ENCODE results near the gene CYB5RL.
"Not testable (repeated sequence)": the region's sequence is repeated elsewhere in the genome, so short reads cannot be mapped to it uniquely, and the experiment has no call there.

The CYB5RL gene

DNA sequence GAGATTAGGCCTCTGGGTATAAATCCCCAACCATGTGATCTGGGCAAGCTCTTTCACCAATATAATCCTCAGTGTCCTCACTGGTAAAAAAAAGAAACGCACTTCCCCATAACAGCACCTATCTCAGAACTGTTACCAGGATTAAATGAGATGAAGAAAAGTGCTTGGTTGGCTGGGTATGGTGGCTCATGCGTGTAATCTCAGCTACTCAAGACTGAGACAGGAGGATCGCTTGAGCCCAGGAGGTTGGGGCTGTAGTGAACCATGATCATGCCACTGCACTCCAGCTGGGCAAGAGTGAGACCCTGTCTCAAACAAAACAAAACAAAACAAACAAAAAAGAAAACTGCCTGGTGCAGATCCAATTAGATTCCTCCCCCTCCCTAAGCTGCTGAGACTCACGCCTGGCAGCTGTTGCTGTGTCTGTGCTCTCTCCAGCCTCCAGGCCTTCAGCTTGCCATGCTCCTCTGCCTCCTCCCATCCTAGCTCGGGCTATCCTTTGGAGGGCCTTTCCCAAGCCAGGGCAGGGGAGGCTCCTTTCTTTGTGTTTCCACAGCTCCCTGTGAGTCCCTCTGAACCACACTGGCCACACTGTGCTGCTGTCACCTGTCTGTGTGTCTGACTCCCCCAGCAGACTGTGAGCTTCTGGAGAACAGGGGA, 19.0 kb downstream of the CYB5RL start:
- DNase-seq = no peak

- DNase-seq = no peak
These were observed 21.3 kb downstream of the CYB5RL start for GRCh38 chr1:54178296-54179070.

GRCh38 chr1:54177726-54178125, 22.1 kb downstream of the CYB5RL start:
- no peak for DNase-seq

- no peak for DNase-seq
These were observed 23.1 kb downstream of the CYB5RL start for GRCh38 chr1:54176621-54177327.

DNA sequence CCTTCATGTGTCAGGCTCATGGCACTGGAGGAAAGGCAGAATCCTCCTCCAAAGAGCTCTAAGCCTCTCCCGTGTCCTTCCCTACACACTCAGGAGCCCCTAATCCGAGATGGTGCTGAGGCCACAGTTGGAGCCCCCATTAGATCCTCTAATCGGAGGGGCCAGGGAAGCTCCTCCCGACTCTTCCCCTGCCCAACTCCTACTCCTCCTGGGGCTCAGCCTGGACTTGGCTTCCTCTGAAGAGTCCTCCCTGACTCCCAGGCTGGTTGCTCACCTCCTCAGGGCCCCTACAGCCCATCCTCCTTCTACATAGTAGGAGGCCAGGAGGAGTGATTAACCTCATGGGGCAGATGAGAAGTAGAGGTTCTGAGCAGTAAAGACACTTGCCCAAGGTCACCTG, 25.7 kb downstream of the CYB5RL start:
- DNase-seq = no peak

- DNase-seq = no peak
These were observed 26.1 kb downstream of the CYB5RL start for GRCh38 chr1:54173681-54174080.

DNA sequence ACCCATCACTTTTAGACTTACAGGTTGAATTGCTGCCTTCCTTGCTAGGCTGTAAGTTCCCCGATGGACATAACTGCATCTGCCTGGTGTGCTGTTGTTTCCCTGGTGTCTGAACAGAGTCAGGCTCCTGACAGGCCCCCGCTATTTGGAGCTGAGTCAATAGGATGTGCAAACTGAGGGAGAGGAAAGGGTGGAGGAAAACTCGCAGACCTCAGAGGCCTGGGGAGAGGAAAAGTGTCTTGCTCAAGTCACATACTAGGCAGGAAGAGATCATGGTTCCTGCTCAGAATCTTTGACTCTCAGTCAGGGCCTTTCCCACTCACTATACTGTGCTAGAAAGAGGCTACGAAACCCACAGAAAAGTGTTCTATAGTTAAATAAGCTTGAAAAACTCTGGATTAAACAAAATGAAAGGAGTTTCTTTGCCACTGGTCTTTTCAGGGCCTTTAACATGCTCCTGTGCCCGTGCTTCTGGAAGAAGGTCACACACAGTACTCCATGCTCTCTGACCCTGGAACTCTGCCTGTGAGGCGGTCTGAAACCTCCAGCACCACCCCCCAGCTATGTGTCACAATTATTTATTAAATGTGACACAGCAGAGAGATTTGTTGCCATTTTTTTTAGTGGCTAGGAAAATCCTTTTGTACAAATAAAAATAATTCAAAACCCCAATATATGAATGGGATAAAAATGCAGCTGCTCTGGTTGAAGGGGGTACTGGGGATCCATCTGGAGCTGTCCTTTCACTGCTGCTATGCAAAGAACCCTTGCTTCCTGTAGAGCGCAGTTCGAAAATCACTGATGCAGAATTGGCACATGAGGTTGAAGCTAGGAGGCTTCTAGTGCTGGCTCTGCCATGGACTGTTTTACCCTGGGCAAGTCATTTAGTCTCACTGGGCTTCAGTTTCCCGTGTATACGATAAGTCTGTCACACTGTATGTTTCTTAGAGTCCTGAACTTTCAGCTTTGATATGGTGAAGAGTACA, 26.9 kb downstream of the CYB5RL start:
- DNase-seq = no peak

- DNase-seq = no peak
These were observed 28.2 kb downstream of the CYB5RL start for GRCh38 chr1:54171606-54172005.

- no peak for DNase-seq
These were observed 28.8 kb downstream of the CYB5RL start for GRCh38 chr1:54171016-54171415.

- DNase-seq = no peak
These were observed 30.8 kb downstream of the CYB5RL start for GRCh38 chr1:54169068-54169467.

DNA sequence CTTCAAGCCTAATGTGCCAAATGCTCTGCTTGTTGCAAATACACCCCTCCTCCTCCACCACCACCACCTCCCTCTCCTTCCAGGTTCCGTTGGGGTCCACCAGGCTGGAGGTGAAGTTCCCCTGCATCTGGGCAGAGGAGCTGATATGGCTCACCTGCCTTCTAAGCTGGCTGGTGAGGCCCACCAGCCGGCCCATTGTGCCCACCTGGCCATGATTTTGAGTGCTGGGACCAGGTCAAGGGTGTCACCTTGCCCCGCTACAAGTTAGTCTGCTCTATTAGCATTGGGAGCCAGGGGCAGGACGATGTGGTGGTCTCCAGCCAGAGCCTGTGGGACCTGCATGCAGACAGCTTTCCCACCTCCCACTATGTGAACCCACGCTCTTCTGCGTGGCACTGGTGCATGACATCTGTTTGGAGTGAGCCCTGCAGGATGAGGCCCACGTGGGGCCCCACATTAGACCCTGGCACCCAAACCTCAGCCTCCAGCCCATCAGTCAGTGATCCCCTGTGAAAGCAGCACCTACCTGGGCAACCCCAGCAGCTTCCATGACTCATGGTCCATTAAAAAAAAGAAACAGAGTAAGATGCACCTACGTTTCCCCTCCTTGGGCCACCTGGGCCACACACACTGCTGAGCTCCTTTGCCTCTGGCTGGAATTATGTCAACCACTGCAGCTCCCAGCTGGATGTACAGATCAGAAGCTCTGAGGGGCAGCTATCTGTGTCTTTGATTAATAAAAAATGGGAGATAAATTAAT, 31.4 kb downstream of the CYB5RL start:
- DNase-seq = no peak

GRCh38 chr1:54167422-54168139, 32.2 kb downstream of the CYB5RL start:
- no peak for DNase-seq

GRCh38 chr1:54166357-54166756, 33.5 kb downstream of the CYB5RL start:
- not testable (repeated sequence) for DNase-seq

- no peak for DNase-seq
These were observed 34.7 kb downstream of the CYB5RL start for GRCh38 chr1:54165146-54165545.

DNA sequence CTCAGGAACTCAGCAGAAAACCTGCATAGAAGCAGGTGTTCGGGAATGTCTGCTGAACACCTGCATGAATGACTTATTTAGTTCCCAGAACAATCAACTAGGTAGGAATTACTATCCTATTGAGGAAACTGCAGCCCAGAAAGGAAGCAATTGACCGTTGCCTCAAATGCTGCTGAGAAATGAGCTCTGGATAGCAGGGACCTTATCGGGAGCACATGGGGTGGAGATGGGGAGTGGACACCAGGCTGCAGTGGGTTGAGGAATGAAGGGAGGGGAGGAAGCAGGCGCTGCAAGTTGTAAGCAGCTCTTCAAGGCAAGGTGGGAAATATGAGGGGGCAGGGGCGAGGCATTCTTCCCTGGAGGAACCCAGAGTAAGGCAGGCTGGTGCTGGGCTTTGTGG, 36.3 kb downstream of the CYB5RL start:
- no peak for DNase-seq

DNA sequence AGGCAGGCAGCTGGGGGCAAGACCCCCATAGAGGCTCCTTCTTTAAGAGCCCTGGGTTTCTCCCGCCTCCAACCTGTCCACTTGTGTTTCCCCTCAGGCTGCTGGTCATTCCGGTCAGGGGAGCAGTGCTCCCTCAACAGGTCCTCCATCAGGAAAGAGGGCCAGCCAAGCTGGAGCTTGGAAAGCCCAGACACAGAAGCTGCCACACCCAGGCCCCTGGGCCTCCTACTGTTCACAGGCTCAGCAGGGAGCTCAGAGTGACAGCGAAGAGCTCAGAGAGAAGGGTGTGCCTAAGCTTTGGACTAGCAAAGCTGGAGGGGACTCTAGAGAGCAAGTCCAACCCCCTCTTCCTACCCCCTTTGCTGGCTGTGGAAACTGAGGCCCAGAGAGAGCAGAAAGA, 36.8 kb downstream of the CYB5RL start:
- no peak for DNase-seq

GRCh38 chr1:54161495-54162168, 38.2 kb downstream of the CYB5RL start:
- no peak for DNase-seq

DNA sequence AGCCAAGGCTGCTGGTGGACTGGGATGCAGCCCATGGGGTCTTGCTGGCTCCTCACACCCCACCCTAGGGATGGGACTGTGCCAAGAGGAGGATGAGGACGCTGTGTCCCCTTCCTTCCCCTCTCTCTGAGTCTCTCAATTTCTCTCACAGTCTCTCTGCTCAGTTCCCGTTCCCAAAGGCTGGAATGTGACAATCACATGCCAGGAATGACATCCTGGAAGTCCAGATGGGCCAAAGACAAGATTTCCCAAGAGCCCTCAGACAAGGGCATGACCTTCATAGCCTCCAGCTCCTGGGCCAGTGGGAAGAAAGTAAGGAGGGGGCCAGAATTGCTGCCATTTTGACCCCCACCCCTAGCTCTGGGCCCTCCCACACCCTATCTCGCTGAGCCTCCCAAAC, 39.5 kb downstream of the CYB5RL start:
- no peak for DNase-seq

DNA sequence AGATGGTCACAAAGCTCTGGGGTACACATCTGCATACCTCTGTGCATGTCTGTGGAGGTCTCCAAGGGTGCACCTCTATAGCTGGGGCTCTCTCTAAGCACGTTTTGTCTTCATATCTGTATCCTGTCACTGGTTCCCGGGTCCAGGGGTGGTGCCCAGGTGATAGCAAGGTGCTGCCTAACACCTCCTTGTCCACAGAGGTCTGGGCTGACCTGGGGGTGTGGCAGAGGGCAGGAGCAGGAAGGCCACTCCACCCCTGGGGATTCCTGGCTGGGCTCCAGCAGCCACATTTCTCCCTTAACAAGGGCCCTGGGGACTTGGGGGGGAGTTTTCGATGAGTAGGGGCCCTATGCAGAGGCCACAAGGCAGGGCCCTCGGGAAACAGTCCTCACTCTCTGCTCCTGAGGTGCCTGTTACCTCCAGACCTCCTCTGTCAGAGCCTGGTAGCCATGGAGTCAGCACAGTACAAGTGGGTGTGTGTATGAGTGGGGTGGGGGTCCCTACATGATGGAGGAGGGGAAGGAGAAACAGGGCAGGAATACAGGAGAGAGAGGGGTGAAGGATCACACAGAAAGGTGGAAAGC, 40.0 kb downstream of the CYB5RL start:
- no peak for DNase-seq

DNA sequence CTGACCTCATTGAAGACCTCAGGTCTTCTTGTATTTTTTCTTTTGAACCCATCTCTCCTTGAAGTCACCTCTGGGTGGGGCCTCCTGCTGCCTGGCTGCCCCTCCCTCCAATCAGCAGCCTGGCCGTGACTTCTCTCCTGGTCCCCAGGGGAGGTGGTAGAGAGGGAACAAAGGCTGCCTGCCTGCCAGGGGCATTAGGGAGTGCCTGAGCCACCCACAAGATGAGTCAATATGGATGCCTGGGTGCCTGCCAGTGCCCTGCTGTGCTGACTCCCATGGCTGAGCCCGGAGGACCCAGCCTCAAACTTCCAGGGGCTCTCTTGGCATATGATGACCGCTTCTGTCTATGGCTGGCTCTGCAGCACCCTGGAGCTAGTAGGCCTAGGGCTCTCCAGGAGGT, 41.8 kb downstream of the CYB5RL start:
- DNase-seq = no peak

Measured in central memory CD4-positive, alpha-beta T cell (primary cell).